ENCODE results near the gene SHCBP1L.
A peak's percentile ranks its signal among the peaks of the same experiment; 100 is the strongest.

SHCBP1L gene

DNA sequence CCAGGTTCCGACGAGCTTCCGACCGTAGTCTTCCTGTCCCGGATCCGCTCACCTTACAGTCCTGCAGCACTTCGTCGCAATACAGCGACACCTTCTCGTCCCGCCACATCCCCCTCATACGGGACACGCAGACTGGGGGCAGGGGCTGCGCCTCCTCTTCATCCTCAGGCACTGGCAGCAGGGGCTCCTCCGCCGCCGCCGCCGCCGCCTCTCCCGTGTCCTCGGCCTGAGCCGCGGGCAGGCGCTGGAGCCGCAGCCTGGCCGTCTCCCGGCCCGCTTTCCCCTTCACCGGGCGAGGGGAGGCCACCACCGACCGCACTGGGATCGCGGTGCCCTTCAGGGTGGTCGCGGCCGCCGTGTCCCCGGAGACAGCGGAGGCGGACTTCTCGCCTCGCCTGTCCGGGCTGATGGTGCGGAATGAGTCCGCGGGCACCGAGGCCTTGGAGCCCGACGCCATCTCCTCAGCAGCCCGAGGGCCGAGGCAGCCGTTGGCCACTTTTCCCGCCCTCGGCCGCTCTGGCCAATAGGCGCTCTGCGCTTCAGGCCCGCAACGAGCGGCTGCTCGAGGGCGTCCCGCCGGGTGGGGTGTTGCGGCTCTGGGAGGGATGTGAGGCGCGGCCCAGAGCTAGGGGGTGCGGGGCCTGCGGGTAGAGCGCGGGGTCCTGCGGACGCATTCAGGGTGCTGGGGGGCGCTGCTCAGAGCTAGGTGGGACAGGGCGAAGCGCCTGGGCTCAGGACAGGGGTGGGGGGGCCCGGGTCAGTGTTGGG, at the start of gene SHCBP1L:
Gene SHCBP1L, minus strand, starts transcription at position 490 of the 768 bp plus-strand sequence. Its CDS starts 33 bp downstream, at position 457.
- no peak for DNase-seq (ENCODE audit: low read depth)
- TF ChIP-seq, protein P1, sequence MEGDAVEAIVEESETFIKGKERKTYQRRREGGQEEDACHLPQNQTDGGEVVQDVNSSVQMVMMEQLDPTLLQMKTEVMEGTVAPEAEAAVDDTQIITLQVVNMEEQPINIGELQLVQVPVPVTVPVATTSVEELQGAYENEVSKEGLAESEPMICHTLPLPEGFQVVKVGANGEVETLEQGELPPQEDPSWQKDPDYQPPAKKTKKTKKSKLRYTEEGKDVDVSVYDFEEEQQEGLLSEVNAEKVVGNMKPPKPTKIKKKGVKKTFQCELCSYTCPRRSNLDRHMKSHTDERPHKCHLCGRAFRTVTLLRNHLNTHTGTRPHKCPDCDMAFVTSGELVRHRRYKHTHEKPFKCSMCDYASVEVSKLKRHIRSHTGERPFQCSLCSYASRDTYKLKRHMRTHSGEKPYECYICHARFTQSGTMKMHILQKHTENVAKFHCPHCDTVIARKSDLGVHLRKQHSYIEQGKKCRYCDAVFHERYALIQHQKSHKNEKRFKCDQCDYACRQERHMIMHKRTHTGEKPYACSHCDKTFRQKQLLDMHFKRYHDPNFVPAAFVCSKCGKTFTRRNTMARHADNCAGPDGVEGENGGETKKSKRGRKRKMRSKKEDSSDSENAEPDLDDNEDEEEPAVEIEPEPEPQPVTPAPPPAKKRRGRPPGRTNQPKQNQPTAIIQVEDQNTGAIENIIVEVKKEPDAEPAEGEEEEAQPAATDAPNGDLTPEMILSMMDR (IDR thresholded peaks at IDR 0.05; ENCODE audit: insufficient read depth, low read depth, low read length, missing control alignments) = no peak
- peak within 1 kb of the TSS; percentile 8 for H3K4me3 ChIP-seq (ENCODE audit: low read length)

DNA sequence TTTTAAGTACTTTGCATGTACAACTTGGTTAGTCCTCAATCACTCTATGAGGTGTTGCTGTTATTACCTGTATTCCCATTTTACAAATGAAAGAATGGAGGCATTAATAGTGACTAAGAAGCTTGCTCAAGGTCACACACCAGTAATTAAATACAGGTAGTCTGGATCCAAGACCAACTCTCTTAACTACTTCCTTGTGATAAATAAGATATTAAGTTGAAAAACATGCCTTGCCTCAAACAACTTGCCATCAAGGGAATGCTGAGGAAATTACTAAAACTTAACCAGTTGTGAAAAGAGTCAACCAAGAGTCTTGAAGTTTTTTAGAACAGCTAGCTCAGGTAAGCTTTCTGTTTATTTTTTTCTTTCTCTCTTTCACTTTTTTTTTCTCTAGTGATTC, 49.3 kb upstream of the SHCBP1L start:
- TF ChIP-seq, protein P1 (IDR thresholded peaks at IDR 0.05; ENCODE audit: insufficient read depth, low read depth, low read length, missing control alignments) = no peak
- no peak overlapping the region for H3K4me3 ChIP-seq (ENCODE audit: low read length)
- no peak for DNase-seq (ENCODE audit: low read depth)

DNA sequence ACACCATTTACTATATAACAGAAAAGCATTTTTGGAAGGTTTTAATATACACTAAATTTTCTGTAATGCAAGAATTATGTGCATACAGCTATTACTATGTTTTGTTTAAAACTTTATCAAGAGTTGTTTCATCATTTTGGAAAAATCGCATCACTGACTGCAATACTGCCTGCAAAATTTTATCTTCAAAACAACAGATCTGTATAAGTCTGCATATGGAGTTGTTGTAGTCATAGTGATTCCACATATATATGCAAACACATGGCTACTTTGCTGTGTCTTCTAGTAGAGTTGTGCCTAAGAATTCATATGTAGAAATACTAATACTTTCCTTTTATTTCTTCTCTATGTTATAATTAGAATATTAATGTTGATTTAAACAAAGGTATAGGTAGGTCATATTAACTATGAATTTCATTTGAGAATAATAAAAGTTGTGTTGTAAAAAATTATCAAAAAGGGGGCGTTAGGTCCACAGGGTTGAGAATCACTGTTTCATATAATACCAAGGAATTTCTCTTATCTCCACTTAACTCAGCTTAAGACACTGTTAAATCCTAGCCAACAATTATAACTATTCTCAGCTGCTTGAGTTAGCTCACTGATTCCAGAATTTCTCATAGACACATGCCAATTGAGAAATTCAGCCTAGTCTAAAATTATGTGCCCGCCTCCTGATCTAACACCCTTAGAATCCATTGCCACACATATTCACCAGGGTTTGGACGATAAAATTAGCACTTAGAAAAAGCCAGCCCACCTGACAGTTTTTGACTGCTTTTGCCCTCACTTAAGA, 47.4 kb upstream of the SHCBP1L start:
- no peak for DNase-seq (ENCODE audit: low read depth)
- TF ChIP-seq, protein P1 (IDR thresholded peaks at IDR 0.05; ENCODE audit: insufficient read depth, low read depth, low read length, missing control alignments) = no peak
- no peak overlapping the region for H3K4me3 ChIP-seq (ENCODE audit: low read length)

GRCh38 chr1:182998482-182998881, 45.5 kb upstream of the SHCBP1L start:
- peak; percentile 66 for DNase-seq (ENCODE audit: low read depth)
- TF ChIP-seq, protein P1 (IDR thresholded peaks at IDR 0.05; ENCODE audit: insufficient read depth, low read depth, low read length, missing control alignments) = no peak
- H3K4me3 ChIP-seq (ENCODE audit: low read length) = no peak overlapping the region

GRCh38 chr1:182996816-182997215, 43.9 kb upstream of the SHCBP1L start:
- TF ChIP-seq, protein P1 (IDR thresholded peaks at IDR 0.05; ENCODE audit: insufficient read depth, low read depth, low read length, missing control alignments) = no peak
- DNase-seq (ENCODE audit: low read depth) = no peak
- no peak overlapping the region for H3K4me3 ChIP-seq (ENCODE audit: low read length)

DNA sequence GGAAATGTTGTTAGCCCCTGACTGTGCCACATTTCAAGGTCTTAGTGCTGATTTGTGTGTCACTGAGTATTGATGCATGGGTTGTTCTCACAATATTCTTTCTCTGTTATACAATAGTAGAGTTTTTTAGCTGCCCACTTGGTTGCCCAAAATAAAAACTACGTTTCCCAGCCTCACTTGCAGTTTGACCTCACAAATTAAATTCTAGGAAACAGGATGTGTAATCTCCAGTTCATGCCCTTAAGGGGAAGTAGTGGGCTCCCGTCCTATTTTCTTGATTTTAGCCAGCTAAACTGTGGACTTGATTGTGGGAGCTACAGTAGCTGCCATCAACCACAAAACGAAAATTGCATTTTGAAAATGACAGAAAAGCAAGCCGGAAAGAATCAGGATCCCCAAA, 42.9 kb upstream of the SHCBP1L start:
- no peak overlapping the region for H3K4me3 ChIP-seq (ENCODE audit: low read length)
- no peak for DNase-seq (ENCODE audit: low read depth)
- TF ChIP-seq, protein P1 (IDR thresholded peaks at IDR 0.05; ENCODE audit: insufficient read depth, low read depth, low read length, missing control alignments) = no peak
